ENCODE data around the gene SGPP2. TPM values are rescaled to one million over a fixed set of nuclear protein-coding genes. Genes with fewer than 3 reads are reported as not detected.

Gene SGPP2
- total RNA-seq, 1 donor from 2014 or later: 22.4 TPM

DNA sequence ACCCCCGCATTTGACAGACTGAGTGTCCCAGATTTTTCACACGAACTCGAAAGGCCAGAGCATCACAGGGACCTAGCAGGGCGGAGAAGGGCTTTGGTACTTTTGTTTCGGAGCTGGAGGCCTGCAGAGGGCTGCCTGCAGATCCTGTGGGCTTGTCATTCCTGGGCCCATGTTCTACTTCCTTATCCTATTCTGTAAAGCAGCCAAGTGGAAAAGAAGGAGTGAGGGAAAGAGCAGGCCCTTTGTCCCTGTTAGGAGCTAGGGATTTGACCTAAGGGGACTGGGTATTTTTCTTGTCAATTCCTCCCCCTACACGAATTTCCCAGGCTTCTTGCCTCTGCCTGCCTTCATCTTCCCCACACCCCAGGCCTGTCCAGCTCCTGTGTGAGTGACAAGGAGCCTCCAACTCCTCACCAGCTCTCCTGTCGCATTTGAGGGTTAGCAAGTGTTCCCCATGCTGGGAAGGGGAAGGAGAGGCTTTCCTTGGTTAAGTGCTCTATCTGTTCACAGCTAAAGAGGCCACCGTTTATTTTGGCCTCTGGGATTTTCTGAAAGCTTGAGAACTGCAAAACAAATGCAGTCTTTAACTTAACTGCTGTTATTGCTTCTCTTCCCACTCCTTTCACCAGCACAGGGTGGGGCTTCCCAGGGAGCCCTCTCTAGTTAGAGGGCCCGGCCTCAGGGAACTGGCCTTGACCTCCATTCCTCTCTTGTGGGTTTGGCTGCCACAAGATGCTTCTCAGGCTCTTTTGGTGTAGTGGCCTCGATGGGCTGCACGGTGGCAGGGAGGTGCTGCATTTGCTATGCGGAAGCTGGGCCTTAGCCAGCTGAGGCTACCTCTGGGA lies 61.2 kb downstream of the SGPP2 start:
- no peak overlapping the region for H3K4me3 Mint-ChIP-seq
- peaks cover 11% of the 10 kb centered on the region for H3K27me3 Mint-ChIP-seq
- H3K4me1 Mint-ChIP-seq (ENCODE audit: unreplicated experiment): peaks cover 21% of the 10 kb centered on the region
- no peak for DNase-seq (ENCODE audit: extremely low spot score, unreplicated experiment)
- no peaks in the 10 kb centered on the region for H3K9me3 Mint-ChIP-seq
- H3K27ac Mint-ChIP-seq: no peak overlapping the region
- H3K36me3 Mint-ChIP-seq: no peaks in the 10 kb centered on the region
- TF ChIP-seq, protein P1, sequence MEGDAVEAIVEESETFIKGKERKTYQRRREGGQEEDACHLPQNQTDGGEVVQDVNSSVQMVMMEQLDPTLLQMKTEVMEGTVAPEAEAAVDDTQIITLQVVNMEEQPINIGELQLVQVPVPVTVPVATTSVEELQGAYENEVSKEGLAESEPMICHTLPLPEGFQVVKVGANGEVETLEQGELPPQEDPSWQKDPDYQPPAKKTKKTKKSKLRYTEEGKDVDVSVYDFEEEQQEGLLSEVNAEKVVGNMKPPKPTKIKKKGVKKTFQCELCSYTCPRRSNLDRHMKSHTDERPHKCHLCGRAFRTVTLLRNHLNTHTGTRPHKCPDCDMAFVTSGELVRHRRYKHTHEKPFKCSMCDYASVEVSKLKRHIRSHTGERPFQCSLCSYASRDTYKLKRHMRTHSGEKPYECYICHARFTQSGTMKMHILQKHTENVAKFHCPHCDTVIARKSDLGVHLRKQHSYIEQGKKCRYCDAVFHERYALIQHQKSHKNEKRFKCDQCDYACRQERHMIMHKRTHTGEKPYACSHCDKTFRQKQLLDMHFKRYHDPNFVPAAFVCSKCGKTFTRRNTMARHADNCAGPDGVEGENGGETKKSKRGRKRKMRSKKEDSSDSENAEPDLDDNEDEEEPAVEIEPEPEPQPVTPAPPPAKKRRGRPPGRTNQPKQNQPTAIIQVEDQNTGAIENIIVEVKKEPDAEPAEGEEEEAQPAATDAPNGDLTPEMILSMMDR (conservative IDR thresholded peaks at IDR 0.05): no peak

DNA sequence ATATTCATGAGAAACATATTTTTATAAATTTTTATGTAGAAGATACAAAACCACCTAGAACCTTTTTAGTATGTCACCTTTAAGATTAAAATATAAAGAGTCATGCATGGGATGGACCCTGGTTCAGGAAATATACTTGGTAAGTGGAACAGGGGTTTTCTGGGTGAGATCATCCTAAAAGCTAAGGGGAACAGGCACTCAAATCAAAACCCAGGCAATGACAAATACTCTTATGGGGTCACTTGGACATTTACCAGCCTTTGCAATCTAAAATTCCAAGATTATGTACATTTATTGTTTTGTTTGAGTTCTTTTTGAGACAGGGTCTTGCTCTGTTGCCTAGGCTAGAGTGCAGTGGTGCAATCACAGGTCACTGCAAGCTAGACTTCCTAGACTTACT lies 65.8 kb downstream of the SGPP2 start:
- Mint-ChIP-seq H3K4me1 (ENCODE audit: unreplicated experiment) (peaks cover 2% of the 10 kb centered on the region), H3K36me3 (peaks cover 6% of the 10 kb centered on the region), H3K27ac (no peak overlapping the region), H3K27me3 (peaks cover 1% of the 10 kb centered on the region), H3K4me3 (no peak overlapping the region), H3K9me3 (peaks cover 10% of the 10 kb centered on the region)
- TF ChIP-seq, protein P1 (conservative IDR thresholded peaks at IDR 0.05): no peak
- no peak for DNase-seq (ENCODE audit: extremely low spot score, unreplicated experiment)

DNA sequence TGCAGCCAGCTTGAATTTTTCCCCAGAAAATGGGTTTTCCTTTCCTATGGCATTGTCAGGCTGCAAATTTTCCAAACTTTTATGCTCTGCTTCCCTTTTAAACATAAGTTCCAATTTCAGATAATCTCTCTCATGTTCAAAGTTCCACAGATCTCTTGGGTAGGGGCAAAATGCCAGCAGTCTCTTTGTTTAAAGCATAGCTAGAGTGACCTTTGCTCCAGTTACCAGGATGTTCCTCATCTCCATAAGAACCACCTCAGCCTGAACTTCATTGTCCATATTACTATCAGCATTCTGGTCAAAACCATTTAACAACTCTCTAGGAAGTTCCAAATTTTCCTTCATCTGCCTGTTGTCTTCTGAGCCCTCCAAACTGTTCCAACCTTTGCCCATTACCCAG lies 68.3 kb downstream of the SGPP2 start:
- Mint-ChIP-seq H3K4me3 (no peak overlapping the region), H3K4me1 (ENCODE audit: unreplicated experiment) (peaks cover 12% of the 10 kb centered on the region), H3K27me3 (no peaks in the 10 kb centered on the region), H3K9me3 (peaks cover 10% of the 10 kb centered on the region), H3K27ac (no peak overlapping the region), H3K36me3 (peaks cover 6% of the 10 kb centered on the region)
- no peak for DNase-seq (ENCODE audit: extremely low spot score, unreplicated experiment)
- TF ChIP-seq, protein P1 (conservative IDR thresholded peaks at IDR 0.05): no peak

DNA sequence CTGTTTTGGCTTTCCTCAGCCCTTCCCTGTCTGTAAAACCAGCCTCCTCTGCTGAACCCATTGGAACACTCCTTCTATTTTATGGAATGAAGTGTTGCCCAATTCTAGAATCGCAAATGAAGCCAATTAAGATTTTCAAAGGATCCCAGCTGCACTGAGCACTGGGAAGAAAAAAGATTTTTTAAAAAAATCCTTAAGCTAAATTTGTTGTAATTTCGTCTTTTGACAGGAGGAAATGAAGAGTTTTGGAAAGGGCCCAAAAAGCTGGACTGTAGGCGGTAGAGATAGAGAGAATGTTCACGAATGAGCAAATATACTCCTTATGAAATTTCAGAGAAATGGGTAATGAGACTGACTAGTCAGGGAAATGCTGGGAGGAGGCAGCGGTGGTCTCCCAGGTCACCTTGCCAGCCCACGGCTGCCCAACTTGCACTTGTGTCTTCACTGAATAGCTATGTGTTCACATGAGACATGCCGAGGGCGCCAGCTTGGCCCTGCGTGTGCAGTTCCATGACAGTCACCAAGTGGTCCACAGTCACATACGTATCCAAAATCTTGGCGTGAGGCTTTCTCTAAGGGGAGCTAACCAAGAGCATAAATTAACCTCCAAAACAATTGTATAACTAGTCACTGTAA lies 69.9 kb downstream of the SGPP2 start:
- TF ChIP-seq, protein P1 (conservative IDR thresholded peaks at IDR 0.05): no peak
- peaks cover 17% of the 10 kb centered on the region for H3K4me1 Mint-ChIP-seq (ENCODE audit: unreplicated experiment)
- H3K27ac Mint-ChIP-seq: no peak overlapping the region
- H3K9me3 Mint-ChIP-seq: peaks cover 10% of the 10 kb centered on the region
- H3K36me3 Mint-ChIP-seq: peaks cover 6% of the 10 kb centered on the region
- peaks cover under 1% of the 10 kb centered on the region for H3K27me3 Mint-ChIP-seq
- no peak for DNase-seq (ENCODE audit: extremely low spot score, unreplicated experiment)
- no peak overlapping the region for H3K4me3 Mint-ChIP-seq

DNA sequence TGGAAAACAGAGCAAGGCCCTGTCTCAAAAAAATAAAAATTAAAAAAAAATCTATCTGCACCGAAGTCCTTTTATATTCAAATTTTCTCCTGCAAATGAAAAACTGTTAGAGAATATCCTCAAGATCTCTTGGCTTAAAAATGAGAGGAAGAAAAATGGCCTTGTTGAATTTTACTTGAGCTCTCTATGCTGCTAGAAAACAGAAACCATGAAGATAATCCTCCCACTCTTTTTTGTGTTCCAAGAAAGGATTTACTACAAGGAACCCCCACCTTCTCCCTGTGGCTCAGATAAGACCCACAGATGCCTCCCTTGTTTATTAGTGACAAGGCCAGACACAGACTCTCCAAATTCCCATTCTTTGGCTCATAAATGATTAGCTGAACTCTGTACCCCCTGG lies 71.0 kb downstream of the SGPP2 start:
- Mint-ChIP-seq H3K4me3 (no peak overlapping the region), H3K4me1 (ENCODE audit: unreplicated experiment) (peaks cover 27% of the 10 kb centered on the region), H3K9me3 (peaks cover 10% of the 10 kb centered on the region), H3K27me3 (peaks cover 3% of the 10 kb centered on the region), H3K27ac (peak overlapping the region; percentile 46), H3K36me3 (peaks cover 6% of the 10 kb centered on the region)
- DNase-seq (ENCODE audit: extremely low spot score, unreplicated experiment): no peak
- TF ChIP-seq, protein P1 (conservative IDR thresholded peaks at IDR 0.05): no peak

Data from type B pancreatic cell (in vitro differentiated cells).